GM18499 (cell line): Measurements from ENCODE around the gene ARID1B.

Experiments
- ATAC-seq: cut with Tn5 transposase; IDR thresholded peaks from one replicate; pipeline ENCODE4 v1.9.1; 2021; ENCODE audit warnings: moderate number of reproducible peaks; ENCODE audit not compliant: insufficient read depth, unreplicated experiment

The ARID1B gene

GRCh38 chr6:156776840-156777576, at the start of gene ARID1B:
TSS of gene ARID1B (plus strand) at chr6:156777378. CDS start at chr6:156777681, 303 bp downstream.
- peak; percentile 27 for ATAC-seq

GRCh38 chr6:156727715-156728385, 49.3 kb upstream of the ARID1B start:
- no peak for ATAC-seq

GRCh38 chr6:156729248-156729647, 47.9 kb upstream of the ARID1B start:
- no peak for ATAC-seq

- ATAC-seq: no peak
Observed at GRCh38 chr6:156731396-156731795, 45.8 kb upstream of the ARID1B start.

- ATAC-seq: no peak
Observed at GRCh38 chr6:156735751-156736150, 41.4 kb upstream of the ARID1B start.

GRCh38 chr6:156740604-156741003, 36.6 kb upstream of the ARID1B start:
- ATAC-seq: no peak

- no peak for ATAC-seq
Observed at GRCh38 chr6:156741287-156742073, 35.7 kb upstream of the ARID1B start.

GRCh38 chr6:156747715-156748114, 29.5 kb upstream of the ARID1B start:
- ATAC-seq: no peak

- no peak for ATAC-seq
Observed at GRCh38 chr6:156748504-156748903, 28.7 kb upstream of the ARID1B start.

GRCh38 chr6:156752666-156753301, 24.4 kb upstream of the ARID1B start:
- ATAC-seq: no peak

- no peak for ATAC-seq
Observed at GRCh38 chr6:156756630-156757610, 20.3 kb upstream of the ARID1B start.

GRCh38 chr6:156757849-156758248, 19.3 kb upstream of the ARID1B start:
- no peak for ATAC-seq

GRCh38 chr6:156760377-156760776, 16.8 kb upstream of the ARID1B start:
- ATAC-seq: no peak

- no peak for ATAC-seq
Observed at GRCh38 chr6:156762547-156762946, 14.6 kb upstream of the ARID1B start.

GRCh38 chr6:156765117-156765516, 12.1 kb upstream of the ARID1B start:
- ATAC-seq: no peak

- peak; percentile 86 for ATAC-seq
Observed at GRCh38 chr6:156767603-156768467, 9.3 kb upstream of the ARID1B start.

- no peak for ATAC-seq
Observed at GRCh38 chr6:156771047-156771446, 6.1 kb upstream of the ARID1B start.

- ATAC-seq: no peak
Observed at GRCh38 chr6:156771761-156772160, 5.4 kb upstream of the ARID1B start.

- no peak for ATAC-seq
Observed at GRCh38 chr6:156773476-156773875, 3.7 kb upstream of the ARID1B start.
